Choroid plexus epithelial cell (primary cell): ENCODE measurements around the gene EGLN2.

Experiments
- DNase-seq: peaks from one replicate; pipeline ENCODE4 v3.0.0-alpha.2; 2010; ENCODE audit warnings: low read depth
- H3K4me3 ChIP-seq: 2 replicates; pipeline ENCODE4 v1.5.1; 2011; ENCODE audit warnings: low read depth, mild to moderate bottlenecking, control low read depth, low read length, moderate library complexity
- CTCF ChIP-seq: conservative IDR thresholded peaks from 2 replicates; pipeline ENCODE4 v1.5.1; 2011; ENCODE audit warnings: low read depth, mild to moderate bottlenecking, control low read depth, inconsistent platforms, low read length, moderate library complexity

The EGLN2 gene

GRCh38 chr19:40786060-40787037 lies 12.6 kb upstream of the EGLN2 start:
- no peak overlapping the region for H3K4me3 ChIP-seq
- DNase-seq = no peak
- no peak for TF ChIP-seq CTCF

- TF ChIP-seq CTCF = no peak
- no peak for DNase-seq
- H3K4me3 ChIP-seq = no peak overlapping the region
Observed at GRCh38 chr19:40791349-40791748, 7.6 kb upstream of the EGLN2 start.

GRCh38 chr19:40791996-40792395 lies 7.0 kb upstream of the EGLN2 start:
- no peak for DNase-seq

GRCh38 chr19:40797166-40797962 lies 1.6 kb upstream of the EGLN2 start:
- no peak for DNase-seq
- no peak for TF ChIP-seq CTCF
- H3K4me3 ChIP-seq = no peak overlapping the region

More at GRCh38 chr19:40791996-40792395, 7.0 kb upstream of the EGLN2 start:
- no peak overlapping the region for H3K4me3 ChIP-seq
- no peak for TF ChIP-seq CTCF

- H3K4me3 ChIP-seq = peak overlapping the region; percentile 63
- peak; percentile 70 for TF ChIP-seq CTCF
- DNase-seq = peak; percentile 56
Observed at GRCh38 chr19:40797963-40798682, 868 bp upstream of the EGLN2 start.

- DNase-seq = peak; percentile 42
- no peak for TF ChIP-seq CTCF
- H3K4me3 ChIP-seq = peak overlapping the region; percentile 92
Observed at GRCh38 chr19:40799558-40800338, 757 bp downstream of the EGLN2 start.
